NAMALWA (cell line): ENCODE results near the gene CHSY1.

ENCODE experiments used
- DNase-seq: peaks from one replicate; pipeline ENCODE4 v3.0.0-alpha.2; 2015; ENCODE audit warnings: low spot score

Gene CHSY1

DNA sequence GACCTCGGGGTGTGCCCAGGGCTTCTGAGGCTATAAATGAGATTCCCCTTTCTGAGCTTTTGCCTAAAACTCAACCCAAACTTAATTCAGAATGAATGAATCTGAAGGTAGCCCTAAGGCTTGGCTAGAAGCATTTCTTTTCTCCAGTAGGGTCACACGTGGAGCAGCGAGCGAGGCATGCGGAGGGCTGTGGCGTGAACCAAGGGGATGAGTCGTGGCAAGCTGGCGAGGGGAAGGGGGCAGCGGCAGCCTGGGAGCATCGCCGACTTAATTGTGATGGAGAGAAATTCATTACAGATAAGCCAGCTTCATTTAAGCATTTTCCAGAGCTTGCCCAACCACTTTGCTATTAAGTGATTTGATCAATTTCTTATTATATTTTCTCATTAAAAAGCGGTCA lies 79.9 kb downstream of the CHSY1 start:
- no peak for DNase-seq

DNA sequence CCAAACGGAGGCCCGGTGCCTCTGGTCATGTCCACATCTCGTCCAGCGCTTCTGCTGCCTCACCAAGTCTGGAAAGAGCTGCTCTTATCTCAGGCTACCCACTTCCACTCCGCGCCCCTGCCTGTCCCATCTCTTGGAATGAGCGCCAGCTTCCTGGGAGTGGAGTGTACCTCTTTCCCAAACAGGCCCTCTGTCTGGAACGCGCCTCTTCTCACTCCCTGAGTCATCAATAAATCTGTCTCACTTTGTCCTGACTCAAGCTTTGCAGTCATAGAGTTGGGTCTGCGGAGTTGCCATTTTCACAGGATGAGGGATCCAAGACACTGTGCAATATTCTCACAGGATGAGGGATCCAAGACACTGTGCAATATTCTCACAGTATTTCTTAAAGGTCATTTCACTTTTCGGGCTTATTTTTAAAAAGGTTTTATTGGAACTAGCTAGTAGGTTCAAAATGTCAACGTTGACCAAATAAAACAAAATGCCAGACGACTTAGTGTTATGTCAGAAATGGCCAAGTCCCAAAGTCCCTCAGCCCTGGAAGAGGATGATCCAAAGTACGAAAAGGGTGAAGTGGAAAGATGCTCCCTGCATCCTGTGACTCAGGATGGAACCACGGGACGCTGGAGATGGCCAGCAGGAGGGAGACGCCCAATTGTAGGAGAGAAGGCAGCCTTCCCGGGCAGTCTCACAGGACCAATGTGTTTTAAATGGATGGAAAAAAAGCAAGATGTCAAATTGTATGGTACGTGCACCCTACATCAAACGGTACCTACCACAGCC lies 81.1 kb downstream of the CHSY1 start:
- no peak for DNase-seq

- no peak for DNase-seq
These were observed 82.3 kb downstream of the CHSY1 start for GRCh38 chr15:101169495-101170071.

DNA sequence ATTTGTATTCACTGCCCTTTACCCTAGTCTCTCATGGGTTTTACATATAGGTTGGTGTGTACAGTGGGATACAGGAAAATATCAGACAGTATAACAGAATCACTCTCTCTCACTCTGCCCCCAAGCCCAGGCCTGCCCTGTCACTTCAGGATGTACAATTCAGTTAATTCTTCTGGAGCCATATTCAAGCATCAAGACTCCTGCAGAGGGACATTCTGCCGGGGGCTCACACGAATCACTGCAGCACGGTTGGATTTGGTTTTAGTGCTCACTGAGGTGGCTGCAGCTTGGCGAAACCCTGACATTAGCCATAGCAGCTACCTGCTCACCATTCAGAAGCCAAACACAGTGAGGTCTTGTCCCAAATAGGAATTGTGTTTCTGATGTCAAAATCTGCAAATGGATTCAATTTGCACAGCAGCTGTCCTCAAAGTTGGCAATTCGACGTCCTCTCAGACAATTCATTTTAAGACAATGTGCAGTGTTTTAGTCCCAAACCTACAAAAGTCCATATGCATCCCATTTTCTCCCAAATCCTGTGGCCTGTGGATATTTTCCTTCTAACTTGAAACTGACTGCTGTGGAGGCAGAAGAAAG lies 82.9 kb downstream of the CHSY1 start:
- DNase-seq = no peak

- no peak for DNase-seq
These were observed 83.4 kb downstream of the CHSY1 start for GRCh38 chr15:101168463-101168824.

- DNase-seq = no peak
These were observed 83.9 kb downstream of the CHSY1 start for GRCh38 chr15:101167753-101168462.

GRCh38 chr15:101167411-101167752 lies 84.5 kb downstream of the CHSY1 start:
- no peak for DNase-seq

- DNase-seq = no peak
These were observed 85.9 kb downstream of the CHSY1 start for GRCh38 chr15:101165905-101166471.

GRCh38 chr15:101162701-101163483 lies 89.0 kb downstream of the CHSY1 start:
- no peak for DNase-seq

GRCh38 chr15:101161656-101162055 lies 90.2 kb downstream of the CHSY1 start:
- DNase-seq = no peak

DNA sequence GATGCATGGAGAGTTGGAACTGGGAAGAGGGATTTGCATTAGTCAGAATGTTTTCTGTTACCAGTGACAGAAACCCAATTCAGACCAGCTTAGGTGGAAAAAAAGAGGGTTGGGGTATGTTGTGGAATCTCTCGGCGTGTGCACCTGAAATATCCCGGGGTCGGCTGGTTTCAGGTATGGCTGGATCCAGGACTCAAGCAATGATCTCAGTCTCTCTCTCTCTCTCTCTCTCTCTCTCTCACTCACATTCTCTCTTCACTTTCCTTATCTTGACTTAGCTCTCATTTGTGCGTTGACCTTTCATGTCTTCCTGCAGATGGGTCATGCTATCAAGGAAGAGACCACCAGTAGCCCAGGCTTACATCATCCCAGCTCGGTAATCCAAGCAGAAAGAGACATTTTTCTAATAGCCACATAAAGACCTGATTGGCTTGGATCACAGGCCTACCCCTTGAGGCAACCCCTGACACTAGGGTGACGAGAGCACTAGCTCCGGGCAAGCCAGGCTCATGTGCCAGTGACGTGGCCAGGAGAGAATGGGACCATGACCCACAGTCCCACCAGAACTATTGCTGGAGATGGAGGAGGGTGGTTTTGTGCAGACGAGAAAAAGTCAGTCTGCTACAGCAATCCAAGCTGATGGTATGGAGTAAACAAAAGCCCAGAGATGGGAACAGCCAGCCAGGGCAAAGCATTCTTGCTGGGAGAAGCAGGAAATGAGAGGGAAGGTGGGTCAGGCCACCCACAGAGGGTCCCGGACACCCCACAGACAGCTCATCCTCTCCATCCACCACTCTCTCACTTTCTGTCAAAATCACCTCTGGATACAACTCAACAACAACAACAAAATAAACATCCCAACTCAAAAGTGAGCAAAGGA lies 91.7 kb downstream of the CHSY1 start:
- DNase-seq = no peak

- DNase-seq = no peak
These were observed 92.5 kb downstream of the CHSY1 start for GRCh38 chr15:101159096-101159935.

GRCh38 chr15:101158166-101159095 lies 93.4 kb downstream of the CHSY1 start:
- DNase-seq = no peak

DNA sequence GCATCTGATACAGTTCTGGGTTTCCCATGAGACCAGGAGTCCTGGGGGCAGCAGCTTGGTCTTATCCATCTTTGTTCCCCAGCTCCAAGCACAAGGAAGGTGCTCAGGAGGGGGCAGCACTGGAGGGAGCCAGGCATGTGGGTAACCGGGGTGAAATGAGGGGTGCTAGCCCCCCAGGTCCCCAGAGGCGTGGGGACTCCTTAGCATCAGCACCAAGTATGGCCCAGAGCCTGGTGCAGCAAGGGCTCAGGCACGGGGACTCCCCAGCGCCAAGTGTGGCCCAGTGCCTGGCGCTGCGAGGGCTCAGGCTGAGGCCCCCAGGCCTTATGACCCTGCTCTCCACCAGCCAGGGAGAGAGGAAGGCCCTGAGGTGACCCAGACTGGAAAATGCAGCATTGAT lies 94.1 kb downstream of the CHSY1 start:
- no peak for DNase-seq

- DNase-seq = peak; percentile 59
These were observed 95.2 kb downstream of the CHSY1 start for GRCh38 chr15:101156509-101157159.

DNA sequence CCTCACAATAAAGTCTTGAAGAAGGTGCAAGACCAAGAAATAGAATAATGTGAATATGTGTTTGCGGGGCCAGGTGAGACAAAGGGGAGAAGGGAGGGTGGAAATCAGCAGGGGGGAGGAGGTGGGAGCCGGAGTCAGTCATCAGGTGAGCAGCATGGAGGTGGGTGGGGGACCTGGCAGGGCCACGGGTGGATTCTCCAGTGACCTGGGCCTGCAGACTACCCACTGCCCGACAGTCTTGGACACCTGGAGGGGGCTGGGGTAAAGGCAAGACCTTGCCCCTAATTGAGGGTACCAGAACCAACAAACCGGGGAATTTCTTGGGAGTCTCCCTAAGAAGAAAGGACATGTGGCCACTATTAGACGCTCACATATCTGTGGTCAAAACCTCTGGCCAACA lies 95.8 kb downstream of the CHSY1 start:
- DNase-seq = no peak

- no peak for DNase-seq
These were observed 97.8 kb downstream of the CHSY1 start for GRCh38 chr15:101153801-101154656.
